Stimulated activated naive CD8-positive, alpha-beta T cell treated with anti-CD3 and anti-CD28 coated beads, Interleukin-15, Interleukin-2, amounts not matched to agents 100 ng/mL and 50 ng/mL, for 24 hours (primary cell): Measurements from ENCODE around the gene OR2J3.
"Not testable (repeated sequence)": the region's sequence is repeated elsewhere in the genome, so short reads cannot be mapped to it uniquely, and the experiment has no call there.

Source experiments
- H3K27ac Mint-ChIP-seq: one replicate; pipeline ENCODE4 v1.8.0; 2021; ENCODE audit warnings: mild to moderate bottlenecking, mixed read lengths
- H3K27me3 Mint-ChIP-seq: one replicate; pipeline ENCODE4 v1.8.0; 2021; ENCODE audit warnings: mixed read lengths
- H3K36me3 Mint-ChIP-seq: one replicate; pipeline ENCODE4 v1.8.0; 2021; ENCODE audit warnings: low read depth, mixed read lengths
- H3K4me1 Mint-ChIP-seq: one replicate; pipeline ENCODE4 v1.8.0; 2021; ENCODE audit warnings: low read depth, mixed read lengths
- H3K4me3 Mint-ChIP-seq: one replicate; pipeline ENCODE4 v1.8.0; 2021; ENCODE audit warnings: mild to moderate bottlenecking, mixed read lengths
- H3K9me3 Mint-ChIP-seq: one replicate; pipeline ENCODE4 v1.8.0; 2021; ENCODE audit warnings: mixed read lengths

Gene OR2J3

DNA sequence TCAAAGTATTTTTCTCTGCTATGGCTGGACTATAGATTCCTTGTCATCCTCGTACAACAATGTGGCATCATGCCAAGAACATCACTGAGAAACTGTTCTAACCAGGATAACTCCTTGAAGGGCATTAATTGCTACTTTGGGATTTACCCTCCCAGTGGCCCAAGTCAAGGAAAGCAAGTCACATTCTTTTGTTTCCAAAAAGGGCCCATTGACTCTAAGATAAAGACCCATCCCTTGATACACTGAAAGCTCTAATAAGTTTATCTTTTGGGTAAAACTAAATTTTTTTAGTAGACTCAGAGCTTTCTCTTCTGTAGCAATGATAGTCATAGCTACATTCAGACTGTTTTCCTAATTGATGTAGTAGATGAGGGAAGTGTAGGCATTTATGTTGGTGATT, at the start of gene OR2J3:
OR2J3 (plus strand) TSS at position 301 of the 400 bp plus-strand sequence. CDS start 3,833 bp downstream, outside the sequence.
- Mint-ChIP-seq H3K27me3 (peaks cover 52% of the 10 kb centered on the region), H3K9me3 (no peaks in the 10 kb centered on the region), H3K4me1 (no peaks in the 10 kb centered on the region), H3K36me3 (no peaks in the 10 kb centered on the region), H3K27ac (no peak within 1 kb of the TSS), H3K4me3 (no peak within 1 kb of the TSS)

DNA sequence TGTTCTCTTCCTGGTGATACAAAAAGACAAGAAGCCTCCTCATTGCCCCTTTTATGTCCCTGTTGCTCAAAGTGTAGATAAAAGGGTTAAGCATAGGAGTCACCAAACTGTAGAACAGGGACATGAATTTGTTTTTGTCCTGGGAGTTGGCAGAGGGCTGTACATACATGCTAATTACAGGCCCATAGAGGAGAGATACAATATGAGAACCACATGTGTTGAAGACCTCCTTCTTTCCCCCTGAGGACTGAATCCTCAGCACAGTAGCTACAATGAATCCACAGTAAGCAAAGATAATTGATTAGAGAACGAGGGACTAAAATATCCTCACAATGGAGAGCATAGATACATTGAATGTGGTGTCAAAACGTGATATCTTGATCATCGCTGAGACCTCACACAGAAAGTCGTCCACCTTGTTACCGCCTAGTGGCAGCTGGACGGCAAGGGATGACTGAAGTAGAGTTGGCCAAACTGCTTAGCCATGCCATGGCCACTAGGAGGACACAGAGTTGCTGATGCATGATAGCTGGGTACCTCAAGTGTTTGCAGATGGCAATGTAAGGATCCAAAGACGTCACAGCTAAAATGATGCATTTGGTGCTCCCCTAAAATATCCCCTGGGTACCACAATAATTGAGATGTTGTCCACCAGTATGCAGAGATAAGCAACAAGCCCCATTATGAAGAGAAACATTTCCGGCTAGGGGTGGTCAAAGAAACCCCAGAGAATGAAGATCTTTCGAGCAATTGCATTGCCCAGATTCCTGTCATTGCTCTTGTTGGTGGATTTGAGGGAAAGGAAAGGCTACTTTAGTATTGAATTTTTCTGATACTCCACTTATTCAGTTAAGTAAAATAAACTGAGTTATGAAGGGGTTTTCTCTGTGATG, 35.8 kb upstream of the OR2J3 start:
- Mint-ChIP-seq H3K36me3 (no peaks in the 10 kb centered on the region), H3K27ac (no peak overlapping the region), H3K4me3 (no peak overlapping the region), H3K27me3 (peaks cover 48% of the 10 kb centered on the region), H3K4me1 (no peaks in the 10 kb centered on the region), H3K9me3 (no peaks in the 10 kb centered on the region)

DNA sequence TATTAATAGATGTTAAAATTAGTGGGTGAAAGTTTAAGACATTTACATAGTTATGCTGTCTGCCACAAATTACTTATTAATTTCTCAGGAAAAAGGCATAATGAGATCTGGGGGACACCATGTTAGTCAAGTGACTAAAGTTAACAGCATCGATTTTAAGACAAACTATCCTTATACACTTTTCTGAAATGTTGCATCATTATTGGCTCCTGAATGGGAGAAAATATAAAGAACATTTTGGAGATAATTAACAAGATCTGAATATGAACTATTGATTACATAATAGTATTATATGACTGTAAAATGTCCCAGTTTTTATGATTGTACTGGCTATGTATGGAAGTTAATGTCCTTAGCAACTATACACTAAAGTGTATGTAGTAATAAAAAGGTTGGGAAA, 28.7 kb upstream of the OR2J3 start:
- no peaks in the 10 kb centered on the region for H3K9me3 Mint-ChIP-seq
- no peak overlapping the region for H3K4me3 Mint-ChIP-seq
- no peaks in the 10 kb centered on the region for H3K36me3 Mint-ChIP-seq
- H3K27me3 Mint-ChIP-seq = peaks cover 5% of the 10 kb centered on the region
- H3K4me1 Mint-ChIP-seq = no peaks in the 10 kb centered on the region
- no peak overlapping the region for H3K27ac Mint-ChIP-seq

DNA sequence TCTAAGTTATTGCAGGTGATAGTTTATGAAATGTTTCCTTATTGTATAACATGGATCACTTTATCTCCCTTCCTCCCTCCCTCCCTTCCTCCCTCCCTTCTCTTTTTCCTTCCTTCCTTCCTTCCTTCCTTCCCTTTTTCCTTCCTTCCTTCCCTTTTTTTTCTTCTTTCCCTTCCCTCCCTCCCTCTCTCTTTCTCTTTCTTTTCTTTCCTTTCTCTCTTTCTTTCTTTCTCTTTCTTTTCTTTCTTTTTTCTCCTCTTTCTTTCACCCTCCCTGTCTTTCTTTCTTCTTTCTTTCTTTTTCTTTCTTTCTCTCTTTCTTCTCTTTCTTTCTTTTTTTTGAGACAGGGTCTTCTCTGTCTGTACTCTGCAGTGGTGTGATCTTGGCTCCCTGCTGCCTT, 26.5 kb upstream of the OR2J3 start:
- Mint-ChIP-seq H3K4me3 (no peak overlapping the region), H3K27ac (no peak overlapping the region), H3K36me3 (no peaks in the 10 kb centered on the region), H3K9me3 (no peaks in the 10 kb centered on the region), H3K27me3 (peaks cover 5% of the 10 kb centered on the region), H3K4me1 (no peaks in the 10 kb centered on the region)

DNA sequence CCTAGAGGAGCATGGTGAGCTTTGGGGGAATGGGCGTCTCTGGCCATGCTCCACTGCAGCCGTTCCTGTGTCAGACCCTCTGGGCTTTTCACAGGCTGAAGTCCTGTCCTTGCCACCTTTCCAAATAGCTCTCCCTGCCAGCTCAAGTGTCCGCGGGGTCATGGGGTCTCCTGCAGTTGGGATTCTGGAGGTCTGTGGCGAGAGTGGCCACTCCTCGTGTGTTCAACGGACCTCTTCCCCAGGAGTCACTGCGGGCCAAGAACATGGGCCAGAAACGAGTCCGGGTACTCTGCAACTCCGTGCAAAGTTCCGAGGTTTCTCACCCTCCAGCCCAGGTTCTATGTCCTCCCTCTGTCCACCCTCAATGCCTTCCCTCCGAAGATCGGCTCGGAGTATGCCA, 25.4 kb upstream of the OR2J3 start:
- no peaks in the 10 kb centered on the region for H3K9me3 Mint-ChIP-seq
- H3K27me3 Mint-ChIP-seq = peaks cover 13% of the 10 kb centered on the region
- no peaks in the 10 kb centered on the region for H3K4me1 Mint-ChIP-seq
- no peak overlapping the region for H3K4me3 Mint-ChIP-seq
- H3K36me3 Mint-ChIP-seq = no peaks in the 10 kb centered on the region
- no peak overlapping the region for H3K27ac Mint-ChIP-seq

DNA sequence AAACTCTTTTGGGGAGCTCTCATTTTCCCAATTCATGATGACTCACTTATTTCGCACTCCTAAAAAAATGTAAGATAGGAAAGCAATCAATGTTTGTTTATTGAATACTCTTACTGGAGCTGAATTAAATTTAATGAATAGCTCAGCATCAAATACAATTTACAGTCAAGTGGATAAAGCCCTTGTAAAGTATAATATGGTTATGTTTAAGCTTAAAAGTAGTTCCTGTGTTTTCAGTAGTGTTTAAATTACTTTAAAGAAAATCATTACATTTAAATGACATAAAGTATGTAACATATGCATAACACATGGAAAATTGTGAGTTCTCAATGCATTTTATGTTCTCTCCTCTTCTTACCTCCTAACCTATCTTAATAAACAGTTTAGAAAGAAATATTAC, 20.6 kb upstream of the OR2J3 start, which contains the start of gene OR2B3:
OR2B3 (minus strand) TSS at position 101 of the 400 bp plus-strand sequence; CDS start at position 36, 65 bp downstream.
- no peak within 1 kb of the TSS for H3K27ac Mint-ChIP-seq
- H3K4me3 Mint-ChIP-seq = no peak within 1 kb of the TSS
- H3K4me1 Mint-ChIP-seq = no peaks in the 10 kb centered on the region
- H3K36me3 Mint-ChIP-seq = no peaks in the 10 kb centered on the region
- no peaks in the 10 kb centered on the region for H3K9me3 Mint-ChIP-seq
- H3K27me3 Mint-ChIP-seq = peaks cover 39% of the 10 kb centered on the region

DNA sequence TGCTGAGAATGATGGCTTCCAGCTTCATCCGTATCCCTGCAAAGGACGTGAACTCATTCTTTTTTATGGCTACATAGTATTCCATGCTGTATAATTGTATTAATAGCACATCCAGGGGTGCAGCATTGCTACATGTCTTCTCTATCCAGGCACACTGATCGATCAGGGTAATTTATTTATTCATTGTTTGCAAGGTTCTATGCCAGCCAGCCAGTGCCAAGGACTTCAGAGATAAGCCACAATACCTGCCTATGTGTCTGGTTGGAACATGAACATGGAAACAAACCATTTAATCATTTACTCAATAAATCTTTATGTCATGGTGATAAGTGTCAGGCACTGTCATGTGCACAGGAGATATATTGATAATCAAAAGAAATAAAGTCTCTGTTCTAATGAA, 14.9 kb upstream of the OR2J3 start:
- H3K9me3 Mint-ChIP-seq = no peaks in the 10 kb centered on the region
- H3K36me3 Mint-ChIP-seq = no peaks in the 10 kb centered on the region
- H3K4me1 Mint-ChIP-seq = no peaks in the 10 kb centered on the region
- no peak overlapping the region for H3K27ac Mint-ChIP-seq
- peaks cover 39% of the 10 kb centered on the region for H3K27me3 Mint-ChIP-seq
- H3K4me3 Mint-ChIP-seq = no peak overlapping the region

DNA sequence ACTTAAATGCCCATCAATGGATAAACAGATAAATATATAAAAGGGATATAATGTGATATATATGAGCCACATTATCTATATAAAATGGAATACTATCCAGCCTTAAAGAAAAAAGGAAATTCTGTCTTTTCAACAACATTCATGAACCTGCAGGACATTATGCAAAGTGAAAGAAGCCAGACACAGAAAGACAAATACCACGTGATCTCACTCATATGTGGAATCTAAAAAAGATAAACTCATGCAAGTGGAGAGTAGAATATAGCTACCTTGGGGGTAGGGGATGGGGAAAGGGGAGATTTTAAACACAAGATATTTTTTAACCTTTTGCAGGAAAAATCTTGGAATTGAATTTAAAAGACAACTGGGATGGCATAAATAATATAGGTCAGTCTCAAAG, 10.1 kb upstream of the OR2J3 start:
- Mint-ChIP-seq H3K27me3 (peaks cover 38% of the 10 kb centered on the region), H3K4me1 (no peaks in the 10 kb centered on the region), H3K27ac (no peak overlapping the region), H3K4me3 (no peak overlapping the region), H3K9me3 (no peaks in the 10 kb centered on the region), H3K36me3 (no peaks in the 10 kb centered on the region)

DNA sequence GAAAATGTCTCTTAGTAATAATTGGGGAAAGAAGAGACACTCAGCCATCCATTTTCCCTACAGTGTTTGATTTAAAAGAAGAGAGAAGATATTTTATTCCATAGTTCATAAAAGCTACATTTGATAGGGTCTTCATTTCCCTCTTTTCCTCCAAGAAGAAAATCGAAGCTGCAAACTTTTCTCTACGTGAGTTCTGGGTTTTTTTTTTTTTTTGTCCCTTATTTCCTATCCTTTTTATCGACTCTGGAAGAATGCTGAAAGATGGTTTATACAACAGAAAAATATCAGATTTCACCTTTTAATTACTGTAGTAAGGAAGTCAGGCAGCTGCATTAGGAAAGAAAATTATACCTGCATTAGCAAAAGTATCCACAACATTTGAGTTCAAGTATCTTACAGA, 8.7 kb upstream of the OR2J3 start, which contains the start of gene OR2J1:
OR2J1 (plus strand) TSS at position 301 of the 400 bp plus-strand sequence. CDS start 1,453 bp downstream, outside the sequence.
- no peak within 1 kb of the TSS for H3K27ac Mint-ChIP-seq
- H3K36me3 Mint-ChIP-seq = no peaks in the 10 kb centered on the region
- no peak within 1 kb of the TSS for H3K4me3 Mint-ChIP-seq
- no peaks in the 10 kb centered on the region for H3K4me1 Mint-ChIP-seq
- peaks cover 41% of the 10 kb centered on the region for H3K27me3 Mint-ChIP-seq
- no peaks in the 10 kb centered on the region for H3K9me3 Mint-ChIP-seq

DNA sequence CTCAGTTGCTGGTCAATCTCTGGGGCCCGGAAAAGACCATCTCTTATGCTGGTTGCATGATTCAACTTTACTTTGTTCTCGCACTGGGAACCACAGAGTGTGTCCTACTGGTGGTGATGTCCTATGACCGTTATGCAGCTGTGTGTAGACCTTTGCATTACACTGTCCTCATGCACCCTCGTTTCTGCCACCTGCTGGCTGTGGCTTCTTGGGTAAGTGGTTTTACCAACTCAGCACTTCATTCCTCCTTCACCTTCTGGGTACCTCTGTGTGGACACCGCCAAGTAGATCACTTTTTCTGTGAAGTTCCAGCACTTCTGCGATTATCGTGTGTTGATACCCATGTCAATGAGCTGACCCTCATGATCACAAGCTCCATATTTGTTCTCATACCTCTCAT, 4.3 kb downstream of the OR2J3 start:
- H3K4me3 Mint-ChIP-seq = no peak overlapping the region
- peaks cover 42% of the 10 kb centered on the region for H3K27me3 Mint-ChIP-seq
- H3K27ac Mint-ChIP-seq = no peak overlapping the region

DNA sequence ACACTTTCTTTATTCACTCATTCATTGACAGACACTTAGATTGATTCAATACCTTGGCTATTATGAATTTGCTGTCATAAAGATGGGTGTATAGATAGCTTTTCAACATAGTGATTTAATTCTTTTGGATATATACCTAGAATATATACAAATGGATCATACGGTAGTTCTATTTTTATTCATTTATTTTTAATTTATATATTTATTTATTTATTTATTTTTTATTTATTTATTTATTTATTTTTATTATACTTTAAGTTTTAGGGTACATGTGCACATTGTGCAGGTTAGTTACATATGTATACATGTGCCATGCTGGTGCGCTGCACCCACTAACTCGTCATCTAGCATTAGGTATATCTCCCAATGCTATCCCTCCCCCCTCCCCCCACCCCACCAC, 7.1 kb downstream of the OR2J3 start:
- H3K27ac Mint-ChIP-seq, H3K9me3 Mint-ChIP-seq, H3K4me1 Mint-ChIP-seq, H3K36me3 Mint-ChIP-seq, H3K4me3 Mint-ChIP-seq: not testable (repeated sequence)
- peaks cover 59% of the 10 kb centered on the region for H3K27me3 Mint-ChIP-seq

More for the DNA sequence above, 4.3 kb downstream of the OR2J3 start:
- Mint-ChIP-seq H3K9me3 (no peaks in the 10 kb centered on the region), H3K4me1 (no peaks in the 10 kb centered on the region), H3K36me3 (no peaks in the 10 kb centered on the region)

DNA sequence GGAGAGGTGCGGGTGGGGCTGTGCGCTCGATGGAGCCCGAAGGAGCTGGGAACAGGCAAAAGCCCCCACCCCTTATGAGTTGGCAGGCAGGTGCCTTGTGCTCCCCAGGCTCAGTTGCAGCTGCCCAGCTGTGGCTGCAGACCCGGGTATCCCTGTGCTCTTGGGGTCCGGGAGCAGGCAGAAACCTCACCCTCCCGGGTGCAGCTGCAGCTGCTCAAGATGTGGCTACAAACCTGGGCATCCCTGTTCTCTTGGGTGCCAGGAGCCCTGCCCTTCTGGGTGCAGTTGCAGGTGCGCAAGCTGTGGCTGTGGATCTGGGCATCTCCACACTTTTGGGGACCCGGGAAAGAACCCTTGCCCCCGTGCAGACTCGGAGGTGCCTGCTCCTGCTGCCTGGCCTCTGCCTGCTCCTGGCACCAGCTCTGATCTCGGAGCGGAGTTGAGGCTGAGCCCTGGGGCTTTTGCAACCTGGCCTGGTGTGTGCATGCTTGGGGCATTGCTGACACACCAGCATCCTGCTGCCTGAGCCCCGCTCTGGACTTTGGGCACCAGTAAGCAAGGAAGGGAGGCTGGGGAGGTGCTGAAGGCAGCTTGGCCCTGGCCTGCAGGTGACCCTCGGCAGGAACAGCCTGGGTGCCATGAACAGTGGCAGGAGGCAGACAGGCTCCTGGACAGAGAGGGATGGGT, 21.6 kb downstream of the OR2J3 start:
- Mint-ChIP-seq H3K9me3 (no peaks in the 10 kb centered on the region), H3K4me1 (no peaks in the 10 kb centered on the region), H3K4me3 (no peak overlapping the region), H3K27ac (no peak overlapping the region), H3K27me3 (peaks cover 32% of the 10 kb centered on the region), H3K36me3 (no peaks in the 10 kb centered on the region)

DNA sequence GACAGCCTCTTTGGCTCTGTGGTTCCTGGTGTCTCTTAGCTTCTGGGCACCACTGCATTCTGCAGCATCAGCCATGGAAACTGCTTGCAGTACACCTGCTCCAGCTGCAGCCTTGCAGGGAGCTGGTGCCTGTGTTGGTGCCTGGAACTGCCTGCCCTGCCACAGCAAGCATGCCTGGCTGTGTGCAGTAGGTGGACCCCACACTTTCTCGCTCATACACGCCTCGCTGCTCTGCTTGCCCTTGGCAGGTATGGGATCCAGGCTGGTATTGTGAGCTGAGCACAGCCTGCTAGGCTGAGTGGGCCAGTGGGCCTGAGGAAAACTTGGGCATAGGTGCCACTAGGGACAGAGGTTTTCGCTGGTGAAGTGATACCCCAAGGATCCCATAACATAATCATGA, 22.8 kb downstream of the OR2J3 start:
- H3K4me3 Mint-ChIP-seq = no peak overlapping the region
- H3K9me3 Mint-ChIP-seq = no peaks in the 10 kb centered on the region
- H3K4me1 Mint-ChIP-seq = no peaks in the 10 kb centered on the region
- H3K27ac Mint-ChIP-seq = no peak overlapping the region
- H3K36me3 Mint-ChIP-seq = no peaks in the 10 kb centered on the region
- peaks cover 35% of the 10 kb centered on the region for H3K27me3 Mint-ChIP-seq

DNA sequence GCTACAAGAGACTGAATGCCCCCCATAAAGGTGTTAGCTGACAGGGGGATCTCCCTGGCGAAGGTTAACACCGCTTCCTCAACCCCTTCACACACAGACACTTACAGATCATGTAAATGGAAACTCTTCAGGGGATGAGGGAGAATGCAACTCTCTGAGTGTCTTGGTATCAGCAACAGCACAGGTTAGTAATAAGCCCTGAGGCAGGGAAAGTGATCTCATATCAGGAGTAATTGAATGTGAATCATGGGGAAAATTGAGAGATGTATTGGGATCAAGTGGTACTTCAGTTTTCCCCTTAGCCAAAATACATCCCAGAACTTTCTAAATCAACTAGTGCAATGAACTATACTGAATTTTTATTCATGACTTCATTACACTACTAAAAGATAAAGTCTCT, 23.8 kb downstream of the OR2J3 start:
- Mint-ChIP-seq H3K4me3 (no peak overlapping the region), H3K9me3 (no peaks in the 10 kb centered on the region), H3K27me3 (peaks cover 31% of the 10 kb centered on the region), H3K36me3 (no peaks in the 10 kb centered on the region), H3K27ac (no peak overlapping the region), H3K4me1 (no peaks in the 10 kb centered on the region)

DNA sequence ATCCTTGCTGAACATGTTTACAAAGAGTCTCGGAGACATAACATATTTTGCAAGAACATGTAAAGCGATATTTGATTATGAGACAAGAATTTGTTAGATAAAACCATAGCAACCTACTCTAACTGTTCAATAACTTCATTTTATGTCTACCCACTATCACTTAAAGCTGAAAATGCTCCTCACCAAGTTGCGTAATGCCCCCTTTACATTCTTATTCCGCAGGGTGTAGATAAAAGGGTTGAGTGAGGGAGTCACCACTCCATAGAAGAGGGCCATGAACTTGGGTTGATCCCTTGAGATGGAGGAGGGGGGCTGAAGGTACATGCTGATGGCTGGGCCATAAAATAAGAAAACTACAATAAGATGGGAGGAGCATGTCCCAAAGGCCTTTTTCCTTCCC, 29.9 kb downstream of the OR2J3 start:
- no peaks in the 10 kb centered on the region for H3K9me3 Mint-ChIP-seq
- H3K4me3 Mint-ChIP-seq = no peak overlapping the region
- no peaks in the 10 kb centered on the region for H3K4me1 Mint-ChIP-seq
- H3K36me3 Mint-ChIP-seq = no peaks in the 10 kb centered on the region
- H3K27me3 Mint-ChIP-seq = peaks cover 34% of the 10 kb centered on the region
- H3K27ac Mint-ChIP-seq = no peak overlapping the region
